GM23338 (cell line): ENCODE data around the gene PLCXD3. TPM values are rescaled to one million over a fixed set of nuclear protein-coding genes. Genes with fewer than 3 reads are reported as not detected.

Experiments used
- ATAC-seq: fragments of 200-7000 bp; cut with Tn5 transposase; 3 replicates; pipeline ENCODE4 v1.9.1; 2020
- DNase-seq: peaks from one replicate; pipeline ENCODE4 v3.0.0-alpha.2; 2015; ENCODE audit warnings: low spot score
- H2AFZ ChIP-seq: fragments of 200-600 bp; sonication (generic); 2 replicates; pipeline ENCODE4 v1.8.0; 2016; ENCODE audit warnings: antibody characterized with exemption, mild to moderate bottlenecking, moderate library complexity
- H3F3A ChIP-seq: fragments of 200-600 bp; sonication (generic); replicated peaks from 2 replicates; pipeline ENCODE4 v1.8.0; 2017; ENCODE audit warnings: antibody characterized with exemption, mixed run types, low read depth
- H3K27ac ChIP-seq: fragments of 200-600 bp; sonication (generic); 2 replicates; pipeline ENCODE4 v1.6.1; 2016; ENCODE audit warnings: low read depth
- H3K27me3 ChIP-seq: fragments of 200-600 bp; sonication (generic); 2 replicates; pipeline ENCODE4 v1.8.0; 2016; ENCODE audit warnings: mild to moderate bottlenecking, mixed run types, moderate library complexity; ENCODE audit not compliant: insufficient read depth
- H3K36me3 ChIP-seq: fragments of 200-600 bp; sonication (generic); 2 replicates; pipeline ENCODE4 v1.8.0; 2016; ENCODE audit warnings: mild to moderate bottlenecking; ENCODE audit not compliant: insufficient read depth
- H3K4me1 ChIP-seq: fragments of 200-600 bp; sonication (generic); 2 replicates; pipeline ENCODE4 v1.8.0; 2016; ENCODE audit warnings: mild to moderate bottlenecking, moderate library complexity; ENCODE audit not compliant: insufficient read depth
- H3K4me2 ChIP-seq: fragments of 200-600 bp; sonication (generic); 2 replicates; pipeline ENCODE4 v1.7.1; 2017; ENCODE audit warnings: mixed run types
- H3K4me3 ChIP-seq: fragments of 200-600 bp; sonication (generic); 2 replicates; pipeline ENCODE4 v1.6.1; 2016; ENCODE audit warnings: mixed run types
- H3K79me2 ChIP-seq: fragments of 200-600 bp; sonication (generic); replicated peaks from 2 replicates; pipeline ENCODE4 v1.8.0; 2017; ENCODE audit warnings: mild to moderate bottlenecking; ENCODE audit not compliant: insufficient read depth
- H3K9me2 ChIP-seq: fragments of 200-600 bp; sonication (generic); 2 replicates; pipeline ENCODE4 v1.8.0; 2017; ENCODE audit not compliant: insufficient read depth
- H4K20me1 ChIP-seq: fragments of 200-600 bp; sonication (generic); replicated peaks from 2 replicates; pipeline ENCODE4 v1.8.0; 2017; ENCODE audit warnings: mild to moderate bottlenecking; ENCODE audit not compliant: insufficient read depth
- H3K27ac Mint-ChIP-seq: 2 replicates; pipeline ENCODE4 v1.8.0; 2020; ENCODE audit warnings: inconsistent platforms, mild to moderate bottlenecking, moderate library complexity, mixed read lengths
- H3K27me3 Mint-ChIP-seq: 3 replicates; pipeline ENCODE4 v1.8.0; 2022; ENCODE audit warnings: low read depth, mild to moderate bottlenecking, moderate library complexity, mixed read lengths, inconsistent platforms; ENCODE audit not compliant: insufficient read depth, poor library complexity
- H3K36me3 Mint-ChIP-seq: 3 replicates; pipeline ENCODE4 v1.8.0; 2021; ENCODE audit warnings: low read depth, mild to moderate bottlenecking, inconsistent platforms, moderate library complexity, mixed read lengths
- H3K4me1 Mint-ChIP-seq: 3 replicates; pipeline ENCODE4 v1.8.0; 2020; ENCODE audit warnings: mild to moderate bottlenecking, inconsistent platforms, mixed read lengths
- H3K4me3 Mint-ChIP-seq: 3 replicates; pipeline ENCODE4 v1.8.0; 2021; ENCODE audit warnings: moderate library complexity, mild to moderate bottlenecking, inconsistent platforms, mixed read lengths
- H3K9me3 Mint-ChIP-seq: 3 replicates; pipeline ENCODE4 v1.8.0; 2020; ENCODE audit warnings: moderate library complexity, mild to moderate bottlenecking, inconsistent platforms, mixed read lengths
- CREB1 ChIP-seq: fragments of 250-450 bp; sonication (Bioruptor Pico); IDR thresholded peaks from 2 replicates; pipeline ENCODE4 v1.5.0; 2020; ENCODE audit warnings: low read depth, mild to moderate bottlenecking, moderate library complexity
- CTCF ChIP-seq, 2 experiments: fragments of 200-600 bp in 1 of 2; sonication (generic) in 1 of 2; conservative IDR thresholded peaks; 2 replicates each; pipeline versions ENCODE4 v1.5.1 to v1.6.1; 2016 to 2017; ENCODE audit warnings: antibody characterized with exemption in 2 of 2, low read depth in 2 of 2, mild to moderate bottlenecking in 2 of 2, moderate library complexity in 1 of 2
- EZH2 ChIP-seq: fragments of 200-600 bp; sonication (generic); IDR thresholded peaks from one replicate; pipeline ENCODE4 v1.8.0; 2017; ENCODE audit warnings: antibody characterized with exemption, mild to moderate bottlenecking, low read depth; ENCODE audit not compliant: unreplicated experiment
- EZH2phosphoT487 ChIP-seq: fragments of 200-600 bp; sonication (generic); IDR thresholded peaks from one replicate; pipeline ENCODE4 v1.8.1; 2018; ENCODE audit warnings: antibody characterized with exemption; ENCODE audit not compliant: unreplicated experiment
- JUNB ChIP-seq: IDR thresholded peaks from one replicate; pipeline ENCODE4 v1.6.1; 2016; ENCODE audit warnings: antibody characterized with exemption; ENCODE audit not compliant: unreplicated experiment
- NANOG ChIP-seq: IDR thresholded peaks from 2 replicates; pipeline ENCODE4 v1.6.1; 2016; ENCODE audit warnings: antibody characterized with exemption, borderline replicate concordance
- POLR2AphosphoS5 ChIP-seq: IDR thresholded peaks from 2 replicates; pipeline ENCODE4 v1.6.1; 2016; ENCODE audit warnings: antibody characterized with exemption, low read depth
- REST ChIP-seq: IDR thresholded peaks from one replicate; pipeline ENCODE4 v1.6.1; 2018; ENCODE audit warnings: antibody characterized with exemption; ENCODE audit not compliant: unreplicated experiment
- ZNF114 ChIP-seq: fragments of 250-450 bp; sonication (Bioruptor Pico); IDR thresholded peaks from 2 replicates; pipeline ENCODE4 v1.5.0; 2020; ENCODE audit warnings: mild to moderate bottlenecking, moderate library complexity
- ZNF331 ChIP-seq: fragments of 250-450 bp; sonication (Bioruptor Pico); IDR thresholded peaks from 2 replicates; pipeline ENCODE4 v1.5.0; 2020; ENCODE audit warnings: low read depth, mild to moderate bottlenecking, moderate library complexity
- ZNF462 ChIP-seq: fragments of 250-450 bp; sonication (Bioruptor Pico); IDR thresholded peaks from 2 replicates; pipeline ENCODE4 v1.5.0; 2020; ENCODE audit warnings: mild to moderate bottlenecking, moderate library complexity
- polyA plus RNA-seq: library from polyadenylated mRNA; unstranded; fragments of >200 nt; fragmentation: Nextera tagmentation; extraction: Ambion mirVana; gene quantifications from 2 replicates; pipeline ENCODE4 v1.2.1, GENCODE V29; 2016
- total RNA-seq: library from RNA; depleted of rRNA; stranded (reverse); fragments of >200 nt; shearing (Covaris generic); gene quantifications from 2 replicates; pipeline ENCODE4 v1.2.3, GENCODE V29; 2014

PLCXD3 gene
- total and polyA plus RNA-seq, 2 experiments from 2014 or later: 0.03 TPM

- 0 out of 2 replicates have a peak, but pooled peaks cover 4% of the 10 kb centered on the region for H4K20me1 ChIP-seq
- H3K27me3 ChIP-seq: peaks cover 7% of the 10 kb centered on the region
- TF ChIP-seq EZH2 (no peak), NANOG (no peak), ZNF331 (CRISPR knock-in tag) (no peak), POLR2AphosphoS5 (no peak), CTCF (conservative IDR thresholded peaks at IDR 0.05; ENCODE audit: low read depth in 2 of 2) (no peak), CREB1 (CRISPR knock-in tag) (no peak), REST (no peak), JUNB (no peak), ZNF114 (CRISPR knock-in tag) (no peak), ZNF462 (CRISPR knock-in tag) (no peak), EZH2phosphoT487 (no peak)
Measured at GRCh38 chr5:41503860-41504259, 6.5 kb downstream of the PLCXD3 start.

More at GRCh38 chr5:41503860-41504259, 6.5 kb downstream of the PLCXD3 start:
- H3K36me3 ChIP-seq: no peaks in the 10 kb centered on the region
- DNase-seq (no peak), ATAC-seq (no peak)
- H3K4me1 ChIP-seq: peaks cover 7% of the 10 kb centered on the region; the same call in 1 of the 2 replicates
- no peaks in the 10 kb centered on the region for H3K27me3 Mint-ChIP-seq
- no peak overlapping the region for H3K27ac ChIP-seq
- H3K36me3 Mint-ChIP-seq: no peaks in the 10 kb centered on the region
- no peak overlapping the region for H3K4me3 ChIP-seq
- H3K4me1 Mint-ChIP-seq: peaks cover 9% of the 10 kb centered on the region; the same call in 2 of the 3 replicates
- H3F3A ChIP-seq: no peaks in the 10 kb centered on the region
- no peak overlapping the region for H2AFZ ChIP-seq
- H3K27ac Mint-ChIP-seq: no peak overlapping the region
- H3K9me3 Mint-ChIP-seq: no peaks in the 10 kb centered on the region
- no peak overlapping the region for H3K4me2 ChIP-seq
- H3K79me2 ChIP-seq: no peaks in the 10 kb centered on the region
- no peak overlapping the region for H3K4me3 Mint-ChIP-seq
- no peaks in the 10 kb centered on the region for H3K9me2 ChIP-seq
